IPS DF 6.9 (cell line): Measurements from ENCODE around the gene TMEM109.
"Not testable (repeated sequence)": the region's sequence is repeated elsewhere in the genome, so short reads cannot be mapped to it uniquely, and the experiment has no call there.

Experiments used
- DNase-seq: peaks from one replicate; pipeline ENCODE4 v3.0.0-alpha.2; 2013; ENCODE audit warnings: low read depth, low spot score
- H3K27ac ChIP-seq: one replicate; pipeline ENCODE4 v1.5.1; 2013; ENCODE audit warnings: low read length, control low read depth
- H3K27me3 ChIP-seq: 2 replicates; pipeline ENCODE4 v1.6.1; 2013; ENCODE audit warnings: mild to moderate bottlenecking, low read length; ENCODE audit not compliant: control insufficient read depth, insufficient read depth
- H3K36me3 ChIP-seq: 2 replicates; pipeline ENCODE4 v1.6.1; 2013; ENCODE audit warnings: low read length; ENCODE audit not compliant: control insufficient read depth, insufficient read depth
- H3K4me1 ChIP-seq: 2 replicates; pipeline ENCODE4 v1.6.1; 2013; ENCODE audit warnings: low read length; ENCODE audit not compliant: control insufficient read depth, insufficient read depth
- H3K4me3 ChIP-seq: 2 replicates; pipeline ENCODE4 v1.5.1; 2013; ENCODE audit warnings: mild to moderate bottlenecking, low read length
- H3K9me3 ChIP-seq: 2 replicates; pipeline ENCODE4 v1.6.1; 2013; ENCODE audit warnings: low read length, inconsistent platforms; ENCODE audit not compliant: control insufficient read depth, insufficient read depth
- WGBS: extraction: QIAGEN DNeasy Blood & Tissue Kit; methylation state at CpG from one replicate; pipeline ENCODE4 v1.1.7; 2013; ENCODE audit warnings: mixed read lengths, missing lambda C conversion rate; ENCODE audit not compliant: insufficient read length, insufficient coverage; 5-methylcytosine and 5-hydroxymethylcytosine counted together

Gene TMEM109

GRCh38 chr11:60900673-60901404 is 13.1 kb upstream of the TMEM109 start:
- Histone ChIP-seq H3K27me3 (no peaks in the 10 kb centered on the region), H3K27ac (no peak overlapping the region), H3K4me3 (no peak overlapping the region), H3K4me1 (no peaks in the 10 kb centered on the region), H3K9me3 (no peaks in the 10 kb centered on the region), H3K36me3 (peaks cover 30% of the 10 kb centered on the region)
- WGBS: no CpG with 5 or more reads among the region's 13 CpGs
- DNase-seq: no peak

DNA sequence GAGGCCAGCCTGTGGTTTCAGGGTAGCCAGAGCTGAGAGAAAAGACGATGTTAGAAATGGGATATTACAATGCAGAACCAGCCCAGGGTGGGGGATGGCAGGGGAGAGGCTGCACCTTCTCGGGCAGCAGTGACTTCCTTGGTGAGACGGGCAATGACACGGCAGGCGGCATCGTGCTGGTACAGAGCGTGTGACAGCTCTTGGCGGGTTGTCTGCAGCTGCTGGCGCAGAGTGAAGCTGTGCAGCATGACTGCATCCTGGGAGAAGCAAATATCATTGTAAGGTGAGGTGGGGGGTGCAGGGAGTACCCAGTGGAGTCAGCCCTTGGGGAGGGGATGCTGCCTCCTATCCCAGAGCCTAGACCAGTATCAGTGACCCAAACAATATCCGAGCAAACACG is 11.3 kb upstream of the TMEM109 start:
- H3K27ac ChIP-seq: no peak overlapping the region
- H3K4me3 ChIP-seq: no peak overlapping the region
- no peaks in the 10 kb centered on the region for H3K27me3 ChIP-seq
- H3K4me1 ChIP-seq: no peaks in the 10 kb centered on the region
- no peak for DNase-seq
- WGBS: no CpG with 5 or more reads among the region's 11 CpGs
- H3K9me3 ChIP-seq: no peaks in the 10 kb centered on the region
- peaks cover 22% of the 10 kb centered on the region for H3K36me3 ChIP-seq

DNA sequence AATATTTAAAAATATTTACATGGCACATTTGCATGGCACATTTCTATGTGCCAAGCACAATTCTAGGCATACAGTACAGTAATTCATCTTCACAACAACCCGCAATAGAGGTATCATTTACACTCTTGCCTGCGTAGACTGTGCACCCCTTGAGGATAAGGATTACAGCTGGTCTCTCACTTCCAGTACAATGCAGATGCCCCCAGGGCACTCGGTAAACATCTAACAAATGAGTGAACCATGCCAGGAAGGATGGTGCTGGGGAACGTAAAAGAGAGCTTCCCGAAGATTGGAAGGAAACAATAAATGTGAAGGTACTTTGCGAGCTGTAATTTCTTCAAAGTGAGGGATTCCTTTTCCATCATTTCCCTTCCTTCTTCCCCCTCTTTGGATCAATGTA is 8.9 kb upstream of the TMEM109 start:
- H3K4me1 ChIP-seq: no peaks in the 10 kb centered on the region
- H3K27ac ChIP-seq: no peak overlapping the region
- WGBS: no CpG with 5 or more reads among the region's 6 CpGs
- no peak for DNase-seq
- no peaks in the 10 kb centered on the region for H3K27me3 ChIP-seq
- H3K4me3 ChIP-seq: peak overlapping the region; percentile 86; the same call in 1 of the 2 replicates
- H3K9me3 ChIP-seq: no peaks in the 10 kb centered on the region
- H3K36me3 ChIP-seq: peaks cover 13% of the 10 kb centered on the region; the same call in 1 of the 2 replicates

- H3K4me1 ChIP-seq: no peaks in the 10 kb centered on the region
- no peaks in the 10 kb centered on the region for H3K9me3 ChIP-seq
- no peak for DNase-seq
- WGBS: no CpG with 5 or more reads among the region's 16 CpGs
- H3K27ac ChIP-seq: no peak overlapping the region
- H3K4me3 ChIP-seq: peak overlapping the region; percentile 86
- no peaks in the 10 kb centered on the region for H3K27me3 ChIP-seq
- H3K36me3 ChIP-seq: peaks cover 9% of the 10 kb centered on the region; the same call in 1 of the 2 replicates
Observed at GRCh38 chr11:60905551-60906113, 8.3 kb upstream of the TMEM109 start.

GRCh38 chr11:60906132-60906972 is 7.6 kb upstream of the TMEM109 start, which contains the start of gene PRPF19:
PRPF19 (minus strand) TSS chr11:60906585; CDS start chr11:60906382, 203 bp downstream.
- Histone ChIP-seq H3K4me1 (no peaks in the 10 kb centered on the region), H3K4me3 (peak within 1 kb of the TSS; percentile 86), H3K36me3 (0 out of 2 replicates have a peak, but pooled peaks cover 4% of the 10 kb centered on the region), H3K9me3 (no peaks in the 10 kb centered on the region), H3K27me3 (no peaks in the 10 kb centered on the region), H3K27ac (no peak within 1 kb of the TSS)
- DNase-seq: peak; percentile 84
- WGBS: no CpG with 5 or more reads among the region's 75 CpGs

DNA sequence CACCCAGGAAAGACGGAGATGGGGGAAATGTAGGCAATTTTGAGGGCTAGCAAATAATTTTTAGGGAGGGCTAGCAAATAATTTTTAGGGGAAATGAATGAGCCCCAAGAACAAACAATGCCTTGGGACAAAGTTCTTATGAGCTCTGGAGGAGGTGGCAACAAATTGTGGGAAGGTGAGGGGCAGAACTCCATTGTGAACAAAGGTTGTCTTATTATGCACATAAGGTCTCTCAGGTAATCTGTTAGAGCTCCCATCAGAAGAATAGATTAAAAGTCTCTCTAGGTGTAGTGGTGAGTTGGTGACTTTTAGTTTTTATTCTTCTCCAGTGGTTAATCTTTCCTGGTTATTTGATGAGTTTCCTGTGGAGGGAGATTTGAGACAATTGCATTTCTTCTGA is 5.2 kb upstream of the TMEM109 start:
- Histone ChIP-seq H3K27ac (no peak overlapping the region), H3K4me3 (no peak overlapping the region), H3K27me3 (no peaks in the 10 kb centered on the region), H3K36me3 (no peaks in the 10 kb centered on the region), H3K4me1 (0 out of 2 replicates have a peak, but pooled peaks cover 2% of the 10 kb centered on the region), H3K9me3 (no peaks in the 10 kb centered on the region)
- no peak for DNase-seq
- no CpG with 5 or more reads among the region's 1 CpG for WGBS

- not testable (repeated sequence) for H3K36me3 ChIP-seq, H3K27ac ChIP-seq, H3K27me3 ChIP-seq, H3K4me1 ChIP-seq, H3K9me3 ChIP-seq, DNase-seq, H3K4me3 ChIP-seq
- WGBS: no CpG with 5 or more reads among the region's 3 CpGs
Observed at GRCh38 chr11:60909680-60910280, 4.2 kb upstream of the TMEM109 start.

- 0 out of 2 replicates have a peak, but pooled peaks cover 3% of the 10 kb centered on the region for H3K4me1 ChIP-seq
- no CpG with 5 or more reads among the region's 3 CpGs for WGBS
Observed at GRCh38 chr11:60910281-60910687, 3.7 kb upstream of the TMEM109 start.

DNA sequence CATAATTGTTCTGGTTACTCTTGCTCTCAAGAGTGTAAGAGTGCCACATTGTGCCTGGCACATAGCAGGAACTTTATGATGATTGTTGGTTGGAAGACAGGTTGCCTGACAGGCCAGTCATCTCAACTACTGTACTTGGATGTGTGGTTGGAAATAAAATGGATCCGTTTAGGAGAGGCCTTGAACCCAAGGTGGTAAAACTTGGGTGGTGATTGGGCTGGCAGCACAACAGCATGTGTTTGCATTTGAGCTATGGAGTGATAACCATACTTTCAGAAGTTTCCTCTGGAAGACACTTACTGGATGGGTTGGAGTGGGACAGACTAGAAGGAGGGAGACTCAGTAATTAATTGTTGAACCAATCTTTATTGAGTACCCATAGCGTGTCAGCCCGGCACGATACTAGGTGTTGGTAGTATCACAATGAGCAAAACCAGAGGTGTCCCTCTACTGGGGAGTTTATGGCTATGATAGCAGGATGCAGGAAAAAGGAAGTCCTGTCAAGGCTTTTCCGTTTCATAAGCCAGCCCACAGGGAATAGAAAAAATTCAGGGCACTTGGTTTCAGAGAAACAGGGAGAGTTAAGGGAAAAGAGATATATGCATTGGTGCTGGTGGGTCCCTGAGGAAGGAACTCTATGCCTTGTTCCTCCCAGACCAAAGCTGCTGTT is 3.1 kb upstream of the TMEM109 start:
- no peak overlapping the region for H3K27ac ChIP-seq
- no peaks in the 10 kb centered on the region for H3K9me3 ChIP-seq
- no peak for DNase-seq
- no CpG with 5 or more reads among the region's 5 CpGs for WGBS
- H3K27me3 ChIP-seq: no peaks in the 10 kb centered on the region
- H3K4me1 ChIP-seq: peaks cover 5% of the 10 kb centered on the region; the same call in 1 of the 2 replicates
- H3K4me3 ChIP-seq: no peak overlapping the region
- no peaks in the 10 kb centered on the region for H3K36me3 ChIP-seq

More at GRCh38 chr11:60910281-60910687, 3.7 kb upstream of the TMEM109 start:
- no peaks in the 10 kb centered on the region for H3K27me3 ChIP-seq
- H3K36me3 ChIP-seq: no peaks in the 10 kb centered on the region
- no peak overlapping the region for H3K4me3 ChIP-seq
- H3K27ac ChIP-seq: no peak overlapping the region
- no peak for DNase-seq
- no peaks in the 10 kb centered on the region for H3K9me3 ChIP-seq
